ENCODE data around the gene RABGGTA. TPM values are rescaled to one million over a fixed set of nuclear protein-coding genes. Genes with fewer than 3 reads are reported as not detected.
A peak's percentile ranks its signal among the peaks of the same experiment; 100 is the strongest.

Gene RABGGTA
- total and polyA plus RNA-seq, 9 of the 15 experiments (the other 6 are each of a cell fraction or from before 2014, with no cell fraction given): 4.5 to 24.2 (median 15.5) TPM

DNA sequence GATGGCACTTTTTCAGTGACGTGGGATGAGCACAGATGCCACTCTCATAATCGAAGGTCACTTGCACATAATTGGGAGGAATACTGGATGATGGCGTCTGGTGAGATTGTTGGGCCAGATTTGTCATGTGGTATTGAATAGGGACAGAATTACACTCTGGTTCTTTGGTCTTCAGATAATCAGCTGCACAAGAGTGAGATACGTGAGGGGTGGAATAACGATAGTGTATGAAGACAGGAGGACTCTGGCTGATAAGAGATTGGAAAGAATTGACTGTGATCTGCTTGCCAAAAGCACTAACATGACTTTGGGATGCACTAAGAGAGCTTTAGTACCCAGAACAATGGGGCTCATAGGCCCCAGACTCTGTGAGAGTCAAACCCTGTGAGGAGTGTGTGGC is 7.0 kb upstream of the RABGGTA start:
- ChIA-PET POLR2A (no interaction called here), CTCF (ENCODE audit: low intra/inter-chr PET ratio) (interaction anchor here (0.6 kb wide), 1 partner anchor 19 kb away, joined by 3 read pairs; no protein-coding TSS in a partner anchor)
- 27% methylated on average over 5 of the region's 5 CpGs for WGBS (ENCODE audit: insufficient coverage, low coverage, missing lambda C conversion rate)
- Histone ChIP-seq H3K4me2 (ENCODE audit: insufficient read depth, low read length) (no peak overlapping the region), H3K79me2 (ENCODE audit: control insufficient read depth, insufficient read depth, low read length) (no peaks in the 10 kb centered on the region), H3K27ac (ENCODE audit: extremely low read depth, low read depth, low read length) (no peak overlapping the region), H2AFZ (ENCODE audit: low read depth, low read length) (no peak overlapping the region), H3K9me3 (replicated peaks; ENCODE audit: control insufficient read depth, insufficient read depth, low read depth, low read length) (no peaks in the 10 kb centered on the region), H3K4me3 (no peak overlapping the region), H3K9ac (ENCODE audit: insufficient read depth in 1 of 2, low read depth in 2 of 2, low read length in 2 of 2) (no peak overlapping the region), H3K36me3 (ENCODE audit: control insufficient read depth, insufficient read depth, low read length) (no peaks in the 10 kb centered on the region; the same call in 2 of the 3 replicates), H4K20me1 (replicated peaks; ENCODE audit: control insufficient read depth, insufficient read depth, low read length) (no peaks in the 10 kb centered on the region), H3K9me1 (ENCODE audit: control insufficient read depth, insufficient read depth, low read length) (peaks cover 2% of the 10 kb centered on the region), H3K27me3 (ENCODE audit: control insufficient read depth in 2 of 2, insufficient read depth in 2 of 2, low read length in 2 of 2) (no peaks in the 10 kb centered on the region), H3K4me1 (replicated peaks in 1 of 2; ENCODE audit: control insufficient read depth in 2 of 2, insufficient read depth in 2 of 2, low read length in 2 of 2) (peaks cover 16% of the 10 kb centered on the region in 2 experiments; a peak in 4 of 5 replicates)
- in situ Hi-C loops (cut with MboI): no loop called here
- FAIRE-seq: no peak
- no TSS peak for BruUV-seq (replicated peaks)
- no peak for DNase-seq (ENCODE audit: extremely low read depth in 1 of 4, low spot score in 3 of 4)
- intact Hi-C loops (cut with micrococcal nuclease): no loop called here
- no peak for ATAC-seq
- 0 out of 4 replicates have a peak, but pooled peaks have one; percentile 13 to 28 for TF ChIP-seq KDM1A (IDR thresholded peaks at IDR 0.05)
- no peak for TF ChIP-seq CHD2 (IDR thresholded peaks at IDR 0.05; ENCODE audit: low read depth, low read length)
- peak; percentile 63 for TF ChIP-seq CBFA2T3 (IDR thresholded peaks at IDR 0.05)
- no peak for TF ChIP-seq FUS (optimal IDR thresholded peaks at IDR 0.05; ENCODE audit: low read depth, low read length)
- TF ChIP-seq CBFA2T2 (conservative IDR thresholded peaks at IDR 0.05): peak; percentile 20; the same call in 1 of the 2 replicates

DNA sequence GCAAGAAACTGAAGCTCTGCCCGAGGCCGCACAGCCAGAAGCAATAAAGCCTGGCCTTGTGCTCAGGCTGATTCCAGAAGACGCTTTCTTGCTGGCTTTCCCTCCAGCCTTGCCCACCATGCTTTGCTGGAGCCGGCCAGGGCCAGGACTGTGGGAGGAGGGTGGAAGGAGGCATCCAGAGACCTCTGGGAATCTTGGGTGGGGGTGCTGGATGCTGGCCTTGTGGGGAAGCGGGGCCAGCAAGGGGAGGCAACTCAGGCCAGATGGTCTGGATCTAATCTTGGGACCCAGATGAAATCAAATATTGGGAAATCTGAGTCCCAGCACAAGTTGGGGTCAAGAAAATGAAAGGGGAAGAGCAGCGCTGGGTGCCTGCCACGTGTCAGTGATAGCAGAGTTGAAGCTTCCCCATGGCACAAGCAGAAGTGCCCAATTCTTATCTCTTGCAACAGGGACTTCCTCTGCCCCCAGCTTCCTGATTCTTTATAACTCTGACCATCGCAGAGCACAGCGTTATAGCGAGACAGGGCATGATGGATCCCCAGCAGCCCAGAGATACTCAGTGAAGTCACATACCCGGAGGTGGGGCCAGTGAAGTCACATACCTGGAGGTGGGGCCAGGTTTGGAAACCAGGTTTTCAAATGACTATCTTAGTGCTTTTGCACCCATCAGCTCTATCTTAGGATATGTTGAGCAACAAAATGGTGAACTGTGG is 6.4 kb upstream of the RABGGTA start:
- CTCF ChIA-PET (ENCODE audit: low intra/inter-chr PET ratio): no interaction called here
- FAIRE-seq: no peak
- Histone ChIP-seq H3K9ac (ENCODE audit: insufficient read depth in 1 of 2, low read depth in 2 of 2, low read length in 2 of 2) (0 out of 4 replicates have a peak overlapping the region, but pooled peaks of 1 of the 2 experiments have one; percentile 36), H3K4me2 (ENCODE audit: insufficient read depth, low read length) (no peak overlapping the region), H4K20me1 (replicated peaks; ENCODE audit: control insufficient read depth, insufficient read depth, low read length) (no peaks in the 10 kb centered on the region), H3K4me3 (no peak overlapping the region), H3K27me3 (ENCODE audit: control insufficient read depth in 2 of 2, insufficient read depth in 2 of 2, low read length in 2 of 2) (no peaks in the 10 kb centered on the region), H3K27ac (ENCODE audit: extremely low read depth, low read depth, low read length) (no peak overlapping the region), H3K9me1 (ENCODE audit: control insufficient read depth, insufficient read depth, low read length) (peaks cover 2% of the 10 kb centered on the region), H3K36me3 (ENCODE audit: control insufficient read depth, insufficient read depth, low read length) (no peaks in the 10 kb centered on the region; the same call in 2 of the 3 replicates), H2AFZ (ENCODE audit: low read depth, low read length) (no peak overlapping the region), H3K79me2 (ENCODE audit: control insufficient read depth, insufficient read depth, low read length) (no peaks in the 10 kb centered on the region), H3K4me1 (replicated peaks in 1 of 2; ENCODE audit: control insufficient read depth in 2 of 2, insufficient read depth in 2 of 2, low read length in 2 of 2) (peaks cover 16 to 19% of the 10 kb centered on the region in 2 experiments; a peak in 4 of 5 replicates), H3K9me3 (replicated peaks; ENCODE audit: control insufficient read depth, insufficient read depth, low read depth, low read length) (no peaks in the 10 kb centered on the region)
- DNase-seq (ENCODE audit: extremely low read depth in 1 of 4, low spot score in 3 of 4): no peak
- intact Hi-C loops (cut with micrococcal nuclease) (no loop called here), in situ Hi-C loops (cut with MboI) (no loop called here)
- 44% methylated on average over 10 of the region's 11 CpGs for WGBS (ENCODE audit: insufficient coverage, low coverage, missing lambda C conversion rate)
- POLR2A ChIA-PET: no interaction called here
- BruUV-seq (replicated peaks): no TSS peak
- ATAC-seq: no peak
- TF ChIP-seq, protein P1, sequence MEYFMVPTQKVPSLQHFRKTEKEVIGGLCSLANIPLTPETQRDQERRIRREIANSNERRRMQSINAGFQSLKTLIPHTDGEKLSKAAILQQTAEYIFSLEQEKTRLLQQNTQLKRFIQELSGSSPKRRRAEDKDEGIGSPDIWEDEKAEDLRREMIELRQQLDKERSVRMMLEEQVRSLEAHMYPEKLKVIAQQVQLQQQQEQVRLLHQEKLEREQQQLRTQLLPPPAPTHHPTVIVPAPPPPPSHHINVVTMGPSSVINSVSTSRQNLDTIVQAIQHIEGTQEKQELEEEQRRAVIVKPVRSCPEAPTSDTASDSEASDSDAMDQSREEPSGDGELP (CRISPR knock-in tag; IDR thresholded peaks at IDR 0.05; ENCODE audit: borderline replicate concordance): no peak
- TF ChIP-seq EZH2 (IDR thresholded peaks at IDR 0.05; ENCODE audit: borderline replicate concordance, low read depth, low read length): no peak
- TF ChIP-seq, protein P2, sequence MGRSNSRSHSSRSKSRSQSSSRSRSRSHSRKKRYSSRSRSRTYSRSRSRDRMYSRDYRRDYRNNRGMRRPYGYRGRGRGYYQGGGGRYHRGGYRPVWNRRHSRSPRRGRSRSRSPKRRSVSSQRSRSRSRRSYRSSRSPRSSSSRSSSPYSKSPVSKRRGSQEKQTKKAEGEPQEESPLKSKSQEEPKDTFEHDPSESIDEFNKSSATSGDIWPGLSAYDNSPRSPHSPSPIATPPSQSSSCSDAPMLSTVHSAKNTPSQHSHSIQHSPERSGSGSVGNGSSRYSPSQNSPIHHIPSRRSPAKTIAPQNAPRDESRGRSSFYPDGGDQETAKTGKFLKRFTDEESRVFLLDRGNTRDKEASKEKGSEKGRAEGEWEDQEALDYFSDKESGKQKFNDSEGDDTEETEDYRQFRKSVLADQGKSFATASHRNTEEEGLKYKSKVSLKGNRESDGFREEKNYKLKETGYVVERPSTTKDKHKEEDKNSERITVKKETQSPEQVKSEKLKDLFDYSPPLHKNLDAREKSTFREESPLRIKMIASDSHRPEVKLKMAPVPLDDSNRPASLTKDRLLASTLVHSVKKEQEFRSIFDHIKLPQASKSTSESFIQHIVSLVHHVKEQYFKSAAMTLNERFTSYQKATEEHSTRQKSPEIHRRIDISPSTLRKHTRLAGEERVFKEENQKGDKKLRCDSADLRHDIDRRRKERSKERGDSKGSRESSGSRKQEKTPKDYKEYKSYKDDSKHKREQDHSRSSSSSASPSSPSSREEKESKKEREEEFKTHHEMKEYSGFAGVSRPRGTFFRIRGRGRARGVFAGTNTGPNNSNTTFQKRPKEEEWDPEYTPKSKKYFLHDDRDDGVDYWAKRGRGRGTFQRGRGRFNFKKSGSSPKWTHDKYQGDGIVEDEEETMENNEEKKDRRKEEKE (IDR thresholded peaks at IDR 0.05; ENCODE audit: borderline replicate concordance in 1 of 2, control insufficient read depth in 1 of 2, low read depth in 2 of 2, low read length in 1 of 2): no peak
- no peak for TF ChIP-seq ZNF133 (CRISPR knock-in tag; IDR thresholded peaks at IDR 0.05)
- no peak for TF ChIP-seq ILF3 (IDR thresholded peaks at IDR 0.05; ENCODE audit: borderline replicate concordance)
- TF ChIP-seq BRD9 (IDR thresholded peaks at IDR 0.05; ENCODE audit: low read depth, partially characterized antibody): no peak
- TF ChIP-seq NELFE (IDR thresholded peaks at IDR 0.05; ENCODE audit: insufficient read depth, insufficient read length): no peak

Data from K562 (cell line).